ENCODE measurements around the gene COPS8.

GRCh38 chr2:237137626-237138323 lies 52.1 kb downstream of the COPS8 start:
- TF ChIP-seq CTCF (IDR thresholded peaks at IDR 0.05) (no peak), POLR2A (IDR thresholded peaks at IDR 0.05) (no peak), POLR2AphosphoS5 (IDR thresholded peaks at IDR 0.05) (no peak)

All from breast epithelium (tissue), 3 donors.